Heart left ventricle (tissue), 13 donors: ENCODE results near the gene NUDT16.

ENCODE experiments used
- CTCF ChIP-seq, 12 donors: fragments of 200-600 bp; sonication (generic) in 4 of 12; IDR thresholded peaks; one replicate each; pipeline versions ENCODE4 v1.5.0 to v1.8.0; 2018 to 2022; ENCODE audit warnings: antibody characterized with exemption in 12 of 12, mild to moderate bottlenecking in 5 of 12
- POLR2A ChIP-seq, 2 donors: fragments of 450-650 bp; IDR thresholded peaks; one replicate each; pipeline ENCODE4 v1.6.1; 2017; ENCODE audit warnings: antibody characterized with exemption in 2 of 2, mild to moderate bottlenecking in 2 of 2, moderate library complexity in 2 of 2
- donor health status: ischemic (EF 13 %, LVEDD 7.1; RV severe dilation, severe dysfunction).
- donor health status: DM: no; HTN: yes; CAD: no.
- donor health status: DM: no; HTN: no; CAD: no.
- donor health status: ischemic (EF 25% LVEDD 6.9; RV normal size, moderate dysfunction).
- donor health status: ischemic (EF 25% LVEDD 5.7; RV mildly dilated, moderate dysfunction).
- donor health status: ischemic (EF 35%, LVEDD 5.7; RV mildly dilated, moderate dysfunction).
- donor health status: nonischemic (EF 11% LVEDD 7.7; RV severe dilation, severe dysfunction).
- donor health status: DM: yes; HTN: yes; CAD: no.
- donor health status: PGD.
- donor health status: ischemic (EF 29% LVEDD 5.4; RV normal size, mild dysfunction).
- donor health status: nonischemic (EF 23%, LVEDD 6.1; RV moderate dilation, normal function).

GRCh38 chr3:131388490-131388799 lies 6.9 kb downstream of the NUDT16 start:
- TF ChIP-seq POLR2A (IDR thresholded peaks at IDR 0.05) (no peak), CTCF (IDR thresholded peaks at IDR 0.05) (no peak)
